Hepatocyte (in vitro differentiated cells): ENCODE data around the gene GPR35.

Experiments
- CTCF ChIP-seq: fragments of 200-600 bp; sonication (generic); IDR thresholded peaks from 2 replicates; pipeline ENCODE4 v1.5.1; 2016; ENCODE audit warnings: antibody characterized with exemption, mild to moderate bottlenecking; ENCODE audit not compliant: poor library complexity
- EZH2 ChIP-seq: fragments of 200-600 bp; sonication (generic); IDR thresholded peaks from 2 replicates; pipeline ENCODE4 v1.6.1; 2016; ENCODE audit warnings: antibody characterized with exemption, mild to moderate bottlenecking, borderline replicate concordance
- EZH2phosphoT487 ChIP-seq: fragments of 200-600 bp; sonication (generic); IDR thresholded peaks from one replicate; pipeline ENCODE4 v1.6.1; 2018; ENCODE audit warnings: antibody characterized with exemption, mild to moderate bottlenecking, low read depth, moderate library complexity; ENCODE audit not compliant: unreplicated experiment, severe bottlenecking

GRCh38 chr2:240603081-240603835 lies 22.0 kb upstream of the GPR35 start:
- TF ChIP-seq CTCF (no peak), EZH2phosphoT487 (no peak), EZH2 (no peak)
